ENCODE data around the gene FIGN.
A peak's percentile ranks its signal among the peaks of the same experiment; 100 is the strongest.

Gene FIGN

DNA sequence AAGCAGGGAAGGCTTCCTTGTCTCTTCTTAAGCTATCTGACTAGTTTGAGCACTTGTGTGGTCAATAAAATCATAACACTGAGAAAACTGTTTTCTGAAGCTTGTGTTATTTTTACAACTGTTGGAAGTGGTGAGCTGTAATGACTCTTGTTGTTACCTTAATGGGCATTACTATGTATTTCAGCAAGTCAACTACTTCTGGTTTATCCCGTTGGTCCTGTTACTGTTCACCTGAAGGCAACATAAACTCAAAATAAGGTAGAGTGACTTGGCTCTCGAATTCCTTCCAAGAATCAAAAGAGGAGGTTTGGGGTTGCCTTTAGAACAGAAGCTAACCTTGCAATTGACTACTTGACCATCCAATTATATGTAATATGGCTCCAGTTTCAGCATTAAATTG lies 23.2 kb upstream of the FIGN start:
- FAIRE-seq (no peak), DNase-seq (ENCODE audit: insufficient read length) (no peak)
- TF ChIP-seq POLR2A (IDR thresholded peaks at IDR 0.05; ENCODE audit: low read depth, low read length) (no peak), TAF1 (IDR thresholded peaks at IDR 0.05; ENCODE audit: borderline replicate concordance, low read depth, low read length) (no peak), POLR2AphosphoS5 (IDR thresholded peaks at IDR 0.05; ENCODE audit: low read depth, low read length) (no peak)

DNA sequence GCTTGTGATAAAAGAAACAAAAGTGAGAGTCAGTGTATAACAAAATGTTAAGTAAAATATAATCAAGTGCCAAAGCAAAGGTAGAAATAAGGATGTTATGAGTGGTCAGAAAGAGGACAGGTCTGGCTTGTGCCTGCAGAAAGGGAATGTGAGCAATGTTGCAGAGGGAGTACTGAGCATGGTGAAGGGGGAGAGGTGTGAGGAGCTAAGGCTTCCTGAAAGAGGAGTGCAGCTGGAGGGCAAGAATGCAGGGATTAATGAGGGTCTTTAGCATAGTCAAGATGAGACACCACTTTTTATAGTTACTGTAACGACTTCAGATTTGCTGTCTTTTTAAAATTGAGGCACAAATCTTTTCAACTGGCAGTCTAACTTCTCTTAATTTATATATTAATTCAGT lies 22.0 kb upstream of the FIGN start:
- DNase-seq (ENCODE audit: insufficient read length) (no peak), FAIRE-seq (no peak)

GRCh38 chr2:163756588-163756987 lies 20.8 kb upstream of the FIGN start:
- TF ChIP-seq TAF1 (IDR thresholded peaks at IDR 0.05; ENCODE audit: borderline replicate concordance, low read depth, low read length) (no peak), POLR2A (IDR thresholded peaks at IDR 0.05; ENCODE audit: low read depth, low read length) (no peak), POLR2AphosphoS5 (IDR thresholded peaks at IDR 0.05; ENCODE audit: low read depth, low read length) (no peak)
- DNase-seq (ENCODE audit: insufficient read length) (no peak), FAIRE-seq (no peak)

More for the DNA sequence above, 22.0 kb upstream of the FIGN start:
- TF ChIP-seq POLR2AphosphoS5 (IDR thresholded peaks at IDR 0.05; ENCODE audit: low read depth, low read length): no peak
- TF ChIP-seq POLR2A (IDR thresholded peaks at IDR 0.05; ENCODE audit: low read depth, low read length): no peak
- no peak for TF ChIP-seq TAF1 (IDR thresholded peaks at IDR 0.05; ENCODE audit: borderline replicate concordance, low read depth, low read length)

GRCh38 chr2:163755366-163755765 lies 19.6 kb upstream of the FIGN start:
- DNase-seq (ENCODE audit: insufficient read length): no peak
- TF ChIP-seq POLR2A (IDR thresholded peaks at IDR 0.05; ENCODE audit: low read depth, low read length) (no peak), TAF1 (IDR thresholded peaks at IDR 0.05; ENCODE audit: borderline replicate concordance, low read depth, low read length) (no peak), POLR2AphosphoS5 (IDR thresholded peaks at IDR 0.05; ENCODE audit: low read depth, low read length) (no peak)
- FAIRE-seq: no peak

DNA sequence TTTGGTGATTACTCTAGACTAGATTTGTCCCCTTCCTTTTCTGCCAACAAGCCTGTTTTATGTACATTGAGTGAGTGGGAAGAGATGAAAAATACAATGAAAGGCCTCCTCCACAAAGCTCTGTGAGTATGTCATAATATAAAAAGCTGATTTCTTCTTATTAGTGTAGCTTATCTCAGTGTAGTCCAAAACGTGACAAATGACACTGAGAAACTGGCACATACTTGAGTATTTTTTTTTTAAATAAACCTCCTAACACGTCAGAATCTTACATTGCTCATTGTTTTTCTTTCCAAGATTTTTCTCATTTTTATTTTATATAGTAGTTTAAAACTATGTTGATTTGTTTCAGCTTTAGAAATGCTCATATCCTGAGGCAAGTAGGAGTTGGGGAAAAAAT lies 17.9 kb upstream of the FIGN start:
- FAIRE-seq (no peak), DNase-seq (ENCODE audit: insufficient read length) (no peak)
- TF ChIP-seq TAF1 (IDR thresholded peaks at IDR 0.05; ENCODE audit: borderline replicate concordance, low read depth, low read length): no peak
- TF ChIP-seq POLR2AphosphoS5 (IDR thresholded peaks at IDR 0.05; ENCODE audit: low read depth, low read length): no peak
- no peak for TF ChIP-seq POLR2A (IDR thresholded peaks at IDR 0.05; ENCODE audit: low read depth, low read length)

DNA sequence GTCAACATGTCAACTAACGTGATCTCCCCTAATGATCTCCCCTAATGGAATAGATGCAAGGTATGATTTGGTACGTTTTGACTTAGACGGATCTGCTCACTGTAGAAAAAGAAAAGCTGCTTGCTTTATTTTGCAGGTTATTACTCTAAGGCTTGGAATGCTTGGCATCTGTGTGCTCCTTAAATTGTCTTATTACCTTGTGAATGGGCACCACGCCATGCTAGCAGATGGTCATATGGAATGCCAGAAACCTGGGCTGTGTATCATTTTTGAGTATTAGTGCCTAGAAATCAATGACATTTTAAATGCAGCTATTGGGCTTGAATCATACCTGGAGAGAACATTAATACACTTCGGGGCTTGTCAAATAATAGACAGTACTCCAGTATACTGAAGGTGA lies 16.5 kb upstream of the FIGN start:
- DNase-seq (ENCODE audit: insufficient read length): no peak
- FAIRE-seq: no peak
- TF ChIP-seq POLR2A (IDR thresholded peaks at IDR 0.05; ENCODE audit: low read depth, low read length) (no peak), TAF1 (IDR thresholded peaks at IDR 0.05; ENCODE audit: borderline replicate concordance, low read depth, low read length) (no peak), POLR2AphosphoS5 (IDR thresholded peaks at IDR 0.05; ENCODE audit: low read depth, low read length) (no peak)

DNA sequence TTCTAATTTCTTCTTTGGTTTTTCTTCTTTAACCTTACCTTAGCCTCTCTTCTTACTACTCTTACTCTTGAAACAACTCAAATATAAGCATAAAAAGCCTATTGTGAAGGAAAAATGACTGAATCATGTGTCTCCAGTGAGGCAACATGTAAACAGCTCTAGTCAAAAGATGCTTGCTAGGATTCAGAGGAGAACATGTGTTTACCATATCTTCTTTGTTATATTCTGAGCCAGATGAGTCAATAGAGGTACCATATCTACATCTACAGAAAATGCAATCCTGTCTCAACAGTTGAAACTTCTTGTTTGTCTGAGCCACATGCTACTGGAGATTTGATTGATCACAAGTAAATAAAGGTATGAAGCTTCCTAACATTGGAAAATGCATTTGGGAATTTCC lies 15.9 kb upstream of the FIGN start:
- FAIRE-seq (no peak), DNase-seq (ENCODE audit: insufficient read length) (no peak)
- TF ChIP-seq POLR2A (IDR thresholded peaks at IDR 0.05; ENCODE audit: low read depth, low read length) (no peak), TAF1 (IDR thresholded peaks at IDR 0.05; ENCODE audit: borderline replicate concordance, low read depth, low read length) (no peak), POLR2AphosphoS5 (IDR thresholded peaks at IDR 0.05; ENCODE audit: low read depth, low read length) (no peak)

GRCh38 chr2:163748420-163748819 lies 12.6 kb upstream of the FIGN start:
- FAIRE-seq (no peak), DNase-seq (ENCODE audit: insufficient read length) (no peak)
- no peak for TF ChIP-seq POLR2A (IDR thresholded peaks at IDR 0.05; ENCODE audit: low read depth, low read length)
- TF ChIP-seq POLR2AphosphoS5 (IDR thresholded peaks at IDR 0.05; ENCODE audit: low read depth, low read length): no peak
- TF ChIP-seq TAF1 (IDR thresholded peaks at IDR 0.05; ENCODE audit: borderline replicate concordance, low read depth, low read length): no peak

DNA sequence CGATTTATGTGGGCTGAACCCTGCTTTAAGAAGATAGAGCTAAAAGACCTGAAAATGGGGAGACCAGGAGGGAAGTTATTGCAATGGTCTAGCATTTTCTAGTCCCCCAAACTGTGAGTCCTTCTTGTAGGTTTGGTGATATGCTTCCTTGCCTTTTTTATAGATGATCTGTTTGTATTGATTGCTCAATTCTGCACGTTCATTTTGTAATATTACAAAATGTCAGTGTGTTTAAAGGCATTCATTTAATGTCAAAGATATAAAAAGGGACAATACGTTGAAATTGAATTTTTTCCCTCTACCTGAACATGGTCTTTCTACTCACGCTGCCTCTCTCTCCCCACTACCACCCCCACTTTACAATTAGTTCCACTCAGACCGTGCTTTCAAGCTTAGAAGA lies 5.6 kb upstream of the FIGN start:
- TF ChIP-seq POLR2AphosphoS5 (IDR thresholded peaks at IDR 0.05; ENCODE audit: low read depth, low read length): no peak
- no peak for TF ChIP-seq POLR2A (IDR thresholded peaks at IDR 0.05; ENCODE audit: low read depth, low read length)
- TF ChIP-seq TAF1 (IDR thresholded peaks at IDR 0.05; ENCODE audit: borderline replicate concordance, low read depth, low read length): no peak
- no peak for DNase-seq (ENCODE audit: insufficient read length)
- FAIRE-seq: no peak

DNA sequence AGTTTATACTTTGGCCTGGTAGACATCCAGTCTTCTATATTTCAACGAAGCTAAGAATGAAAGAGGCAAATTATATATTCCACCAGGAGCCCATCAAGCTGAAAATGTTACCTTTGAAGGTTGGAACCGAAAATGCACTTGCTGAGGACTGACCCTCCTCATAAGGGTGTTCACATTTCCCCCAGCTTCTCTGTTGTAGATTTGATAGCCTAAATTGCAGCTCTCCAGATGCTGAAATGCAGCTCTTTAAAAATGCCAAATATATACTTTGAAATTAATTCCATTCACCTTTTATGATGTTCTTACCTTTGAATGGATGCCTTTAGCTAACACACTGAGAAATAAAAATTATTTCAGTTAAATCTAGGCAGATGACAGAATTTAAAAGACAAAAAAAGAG lies 1.8 kb upstream of the FIGN start:
- no peak for FAIRE-seq
- no peak for DNase-seq (ENCODE audit: insufficient read length)

GRCh38 chr2:163737190-163737439 lies 1.3 kb upstream of the FIGN start:
- TF ChIP-seq POLR2A (IDR thresholded peaks at IDR 0.05; ENCODE audit: low read depth, low read length): no peak
- TF ChIP-seq TAF1 (IDR thresholded peaks at IDR 0.05; ENCODE audit: borderline replicate concordance, low read depth, low read length): no peak
- no peak for TF ChIP-seq POLR2AphosphoS5 (IDR thresholded peaks at IDR 0.05; ENCODE audit: low read depth, low read length)
- no peak for FAIRE-seq
- no peak for DNase-seq (ENCODE audit: insufficient read length)

More for the DNA sequence above, 1.8 kb upstream of the FIGN start:
- TF ChIP-seq TAF1 (IDR thresholded peaks at IDR 0.05; ENCODE audit: borderline replicate concordance, low read depth, low read length) (no peak), POLR2AphosphoS5 (IDR thresholded peaks at IDR 0.05; ENCODE audit: low read depth, low read length) (no peak), POLR2A (IDR thresholded peaks at IDR 0.05; ENCODE audit: low read depth, low read length) (no peak)

- FAIRE-seq (no peak), DNase-seq (ENCODE audit: insufficient read length) (peak; percentile 2)
- TF ChIP-seq POLR2AphosphoS5 (IDR thresholded peaks at IDR 0.05; ENCODE audit: low read depth, low read length): no peak
- no peak for TF ChIP-seq TAF1 (IDR thresholded peaks at IDR 0.05; ENCODE audit: borderline replicate concordance, low read depth, low read length)
- TF ChIP-seq POLR2A (IDR thresholded peaks at IDR 0.05; ENCODE audit: low read depth, low read length): no peak
Observed at GRCh38 chr2:163736433-163737189, 803 bp upstream of the FIGN start.

Data from GM12892 (cell line).